OCI-LY3 (cell line): ENCODE measurements around the gene XYLT2.
"Not testable (repeated sequence)": the region's sequence is repeated elsewhere in the genome, so short reads cannot be mapped to it uniquely, and the experiment has no call there.

ENCODE experiments used
- H2AFZ ChIP-seq: fragments of 200-600, 300-600 bp; shearing (Covaris generic); 2 replicates; pipeline ENCODE4 v1.6.0; 2014; ENCODE audit warnings: antibody characterized with exemption, low read depth, low read length
- H3K27ac ChIP-seq: fragments of 200-600, 300-600 bp; sonication (generic); 2 replicates; pipeline ENCODE4 v1.5.1; 2014; ENCODE audit warnings: mild to moderate bottlenecking, low read length, moderate library complexity, mixed read lengths
- H3K27me3 ChIP-seq: fragments of 200-600, 300-600 bp; sonication (generic); 2 replicates; pipeline ENCODE4 v1.6.1; 2014; ENCODE audit warnings: low read depth, low read length, mixed read lengths
- H3K36me3 ChIP-seq: fragments of 200-600, 300-600 bp; sonication (generic); replicated peaks from 2 replicates; pipeline ENCODE3; 2014; ENCODE audit warnings: low read depth, low read length, mixed read lengths
- H3K4me1 ChIP-seq: fragments of 300-600, 200-600 bp; sonication (generic); 2 replicates; pipeline ENCODE4 v1.6.1; 2014; ENCODE audit warnings: low read length, mixed read lengths
- H3K4me2 ChIP-seq: fragments of 200-600, 300-600 bp; sonication (generic); 2 replicates; pipeline ENCODE4 v1.6.1; 2014; ENCODE audit warnings: low read length, mixed read lengths
- H3K4me3 ChIP-seq: fragments of 300-600, 200-600 bp; sonication (generic); 2 replicates; pipeline ENCODE4 v1.5.1; 2014; ENCODE audit warnings: antibody characterized with exemption, mild to moderate bottlenecking, low read length, moderate library complexity
- H3K79me2 ChIP-seq: fragments of 300-600, 200-600 bp; shearing (Covaris generic); 2 replicates; pipeline ENCODE4 v1.6.1; 2014; ENCODE audit warnings: mild to moderate bottlenecking, low read length, mixed read lengths
- H3K9ac ChIP-seq: fragments of 300-600, 200-600 bp; shearing (Covaris generic); 2 replicates; pipeline ENCODE4 v1.6.0; 2014; ENCODE audit warnings: mild to moderate bottlenecking, low read length, moderate library complexity
- H3K9me3 ChIP-seq: fragments of 200-600, 300-600 bp; shearing (Covaris generic); 2 replicates; pipeline ENCODE4 v1.6.1; 2014; ENCODE audit warnings: low read length, mixed read lengths; ENCODE audit not compliant: insufficient read depth
- H4K20me1 ChIP-seq: fragments of 200-600, 300-600 bp; sonication (generic); 2 replicates; pipeline ENCODE4 v1.6.1; 2016; ENCODE audit warnings: low read length, mixed read lengths; ENCODE audit not compliant: insufficient read depth
- CTCF ChIP-seq: fragments of 200-600, 300-600 bp; sonication (generic); IDR thresholded peaks from 2 replicates; pipeline ENCODE4 v1.5.1; 2014; ENCODE audit warnings: antibody characterized with exemption, low read length, low read depth
- EZH2phosphoT487 ChIP-seq: fragments of 200-600 bp; shearing (Covaris generic); IDR thresholded peaks from 2 replicates; pipeline ENCODE4 v1.6.1; 2018; ENCODE audit warnings: antibody characterized with exemption, mixed run types, low read depth

Gene XYLT2

GRCh38 chr17:50333291-50334057 is 12.5 kb upstream of the XYLT2 start:
- H3K27me3 ChIP-seq, H3K9me3 ChIP-seq, H4K20me1 ChIP-seq, H3K79me2 ChIP-seq, H3K27ac ChIP-seq, H2AFZ ChIP-seq, H3K4me3 ChIP-seq, H3K36me3 ChIP-seq, H3K4me2 ChIP-seq, H3K4me1 ChIP-seq, H3K9ac ChIP-seq: not testable (repeated sequence)
- peak; percentile 28 for TF ChIP-seq CTCF

GRCh38 chr17:50337956-50338355 is 8.0 kb upstream of the XYLT2 start:
- H3K4me1 ChIP-seq, result no peaks in the 10 kb centered on the region
- no peak overlapping the region for H2AFZ ChIP-seq
- no peak overlapping the region for H3K27ac ChIP-seq
- H3K4me2 ChIP-seq, result no peak overlapping the region
- TF ChIP-seq CTCF (no peak), EZH2phosphoT487 (no peak)
- no peaks in the 10 kb centered on the region for H3K27me3 ChIP-seq
- H3K79me2 ChIP-seq, result no peaks in the 10 kb centered on the region
- H3K9me3 ChIP-seq, result peaks cover 16% of the 10 kb centered on the region
- H4K20me1 ChIP-seq, result no peaks in the 10 kb centered on the region
- H3K36me3 ChIP-seq, result peaks cover 5% of the 10 kb centered on the region
- no peak overlapping the region for H3K9ac ChIP-seq
- no peak overlapping the region for H3K4me3 ChIP-seq

GRCh38 chr17:50338645-50339044 is 7.3 kb upstream of the XYLT2 start:
- H2AFZ ChIP-seq, result no peak overlapping the region
- no peaks in the 10 kb centered on the region for H3K27me3 ChIP-seq
- H3K4me2 ChIP-seq, result no peak overlapping the region
- peaks cover 5% of the 10 kb centered on the region for H3K36me3 ChIP-seq
- H3K27ac ChIP-seq, result no peak overlapping the region
- H3K4me3 ChIP-seq, result no peak overlapping the region
- TF ChIP-seq CTCF (no peak), EZH2phosphoT487 (no peak)
- no peaks in the 10 kb centered on the region for H4K20me1 ChIP-seq
- peaks cover 16% of the 10 kb centered on the region for H3K9me3 ChIP-seq
- H3K4me1 ChIP-seq, result no peaks in the 10 kb centered on the region
- H3K79me2 ChIP-seq, result no peaks in the 10 kb centered on the region
- no peak overlapping the region for H3K9ac ChIP-seq

- no peaks in the 10 kb centered on the region for H3K4me1 ChIP-seq
- H4K20me1 ChIP-seq, result no peaks in the 10 kb centered on the region
- H3K9me3 ChIP-seq, result peaks cover 16% of the 10 kb centered on the region
- H3K27ac ChIP-seq, result no peak overlapping the region
- no peaks in the 10 kb centered on the region for H3K79me2 ChIP-seq
- H3K4me2 ChIP-seq, result no peak overlapping the region
- no peaks in the 10 kb centered on the region for H3K27me3 ChIP-seq
- H3K9ac ChIP-seq, result no peak overlapping the region
- no peak overlapping the region for H2AFZ ChIP-seq
- TF ChIP-seq EZH2phosphoT487, result no peak
- TF ChIP-seq CTCF, result no peak
- H3K4me3 ChIP-seq, result no peak overlapping the region
- H3K36me3 ChIP-seq, result peaks cover 5% of the 10 kb centered on the region
These were observed 6.5 kb upstream of the XYLT2 start for GRCh38 chr17:50339381-50339780.
